Mucosa of gallbladder (tissue), 1 donor: ENCODE measurements around the gene HS3ST6. TPM values are rescaled to one million over a fixed set of nuclear protein-coding genes. Genes with fewer than 3 reads are reported as not detected.
"Not testable (repeated sequence)": the region's sequence is repeated elsewhere in the genome, so short reads cannot be mapped to it uniquely, and the experiment has no call there.

Experiments used
- DNase-seq: peaks from one replicate; pipeline ENCODE4 v3.0.0-alpha.2; 2020; ENCODE audit warnings: low spot score
- total RNA-seq: library from RNA; stranded (reverse); gene quantifications from one replicate; pipeline ENCODE4 v1.2.1, GENCODE V29; 2021
- donor health status: DM: no; HTN: no; CAD: no.

HS3ST6 gene
- total RNA-seq, 1 donor from 2014 or later = not detected

GRCh38 chr16:1946495-1947368 lies 28.5 kb upstream of the HS3ST6 start:
- no peak for DNase-seq

- DNase-seq = no peak
Measured at GRCh38 chr16:1945559-1946391, 27.6 kb upstream of the HS3ST6 start.

GRCh38 chr16:1944612-1945199 lies 26.5 kb upstream of the HS3ST6 start:
- DNase-seq = no peak

DNA sequence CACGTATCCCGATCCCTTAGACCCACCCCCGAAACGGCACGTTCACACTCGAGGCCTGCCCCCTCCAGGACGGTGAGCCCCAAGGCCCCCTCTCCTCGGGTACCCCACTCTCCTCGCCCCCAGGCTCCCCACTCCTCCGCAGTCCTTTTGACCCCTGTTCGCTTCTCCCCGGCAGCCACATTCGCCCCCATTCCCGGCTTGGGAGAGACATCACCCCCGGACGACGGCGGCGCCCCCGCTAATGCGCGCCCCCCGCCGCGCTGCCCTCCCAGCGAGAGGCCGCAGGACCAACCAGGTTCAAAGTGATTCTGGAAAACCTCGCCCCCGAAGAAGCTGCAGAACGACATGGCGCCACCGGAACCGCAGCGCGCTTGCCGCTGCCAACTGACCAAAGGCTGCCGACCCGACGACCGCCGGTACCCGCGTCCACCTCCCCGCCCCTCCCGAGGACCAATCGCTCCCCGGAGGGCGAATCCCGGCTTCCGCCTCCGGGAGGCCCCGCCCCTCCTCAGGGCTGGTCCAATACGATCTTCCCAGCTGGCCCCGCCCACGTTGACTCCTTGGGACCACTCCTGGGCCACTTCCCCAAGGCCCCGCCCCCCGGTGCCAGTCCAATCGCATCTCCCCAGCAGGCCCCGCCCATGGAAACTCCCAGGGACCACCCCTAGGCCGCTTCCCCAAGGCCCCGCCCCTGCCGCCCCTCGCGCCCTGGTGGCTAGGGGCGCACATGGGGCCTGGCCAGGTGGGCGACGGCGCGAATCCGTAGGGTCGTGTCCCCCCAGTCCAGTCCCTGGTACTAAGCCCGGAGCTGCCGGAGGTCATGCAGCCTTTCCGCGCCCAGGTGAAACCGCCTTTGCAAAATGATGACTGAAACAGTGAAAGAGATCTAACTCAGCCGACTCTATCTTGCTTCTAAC lies 24.9 kb upstream of the HS3ST6 start, which contains the start of gene MSRB1:
TSS of gene MSRB1 (minus strand) at position 390 of the 917 bp plus-strand sequence. CDS start at position 347, 43 bp downstream.
- peak; percentile 100 for DNase-seq

- no peak for DNase-seq
Measured at GRCh38 chr16:1942047-1942809, 24.0 kb upstream of the HS3ST6 start.

GRCh38 chr16:1941162-1942046 lies 23.2 kb upstream of the HS3ST6 start:
- no peak for DNase-seq

- no peak for DNase-seq
Measured at GRCh38 chr16:1940273-1941161, 22.3 kb upstream of the HS3ST6 start.

- not testable (repeated sequence) for DNase-seq
Measured at GRCh38 chr16:1939833-1940232, 21.6 kb upstream of the HS3ST6 start.

- DNase-seq = no peak
Measured at GRCh38 chr16:1938910-1939309, 20.7 kb upstream of the HS3ST6 start.

DNA sequence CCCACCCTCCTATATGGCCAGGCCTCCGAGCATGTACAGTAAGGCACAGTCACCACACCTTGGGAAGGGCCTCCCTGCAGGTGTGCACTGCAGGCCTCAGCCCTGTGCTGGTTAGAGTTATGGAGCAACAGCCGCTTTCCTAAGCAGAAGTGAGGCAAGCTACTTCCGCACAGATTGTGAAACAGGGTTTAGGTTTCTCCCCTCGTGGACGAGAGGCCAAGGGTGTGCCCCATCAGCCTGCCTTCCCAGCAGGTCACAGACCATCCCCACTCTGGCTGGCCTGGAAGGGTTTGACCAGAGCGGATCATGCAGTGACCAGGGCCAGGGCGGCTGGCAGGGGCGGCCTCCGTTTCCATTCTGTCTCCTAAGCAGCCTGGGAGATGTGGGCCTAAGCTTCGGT lies 20.1 kb upstream of the HS3ST6 start:
- DNase-seq = no peak

DNA sequence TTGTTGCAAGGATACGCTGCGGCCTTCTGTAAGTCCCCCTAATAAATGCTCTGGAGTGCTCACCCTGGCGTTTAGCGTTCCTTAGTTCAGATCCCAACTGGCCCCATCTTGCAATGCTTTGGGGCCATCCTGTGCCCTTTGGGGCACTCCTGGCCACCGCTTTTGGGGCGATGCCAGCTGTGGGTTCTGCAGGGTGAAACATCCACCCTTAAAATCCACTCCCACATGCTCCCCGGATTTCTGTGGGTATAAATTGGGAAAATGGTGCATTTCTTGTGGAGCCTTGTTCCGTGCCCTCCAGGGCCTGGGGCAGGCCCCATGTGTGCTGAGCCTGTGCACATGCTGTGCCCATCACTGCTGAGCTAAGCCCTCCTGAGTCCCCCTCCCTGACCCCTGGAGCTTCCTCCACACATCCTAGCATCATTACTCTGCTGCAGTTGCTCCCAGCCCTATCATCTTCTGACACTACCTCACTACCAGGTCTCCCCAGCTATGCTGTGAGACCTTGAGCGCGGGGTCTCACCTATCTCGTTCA lies 18.8 kb upstream of the HS3ST6 start:
- no peak for DNase-seq

DNA sequence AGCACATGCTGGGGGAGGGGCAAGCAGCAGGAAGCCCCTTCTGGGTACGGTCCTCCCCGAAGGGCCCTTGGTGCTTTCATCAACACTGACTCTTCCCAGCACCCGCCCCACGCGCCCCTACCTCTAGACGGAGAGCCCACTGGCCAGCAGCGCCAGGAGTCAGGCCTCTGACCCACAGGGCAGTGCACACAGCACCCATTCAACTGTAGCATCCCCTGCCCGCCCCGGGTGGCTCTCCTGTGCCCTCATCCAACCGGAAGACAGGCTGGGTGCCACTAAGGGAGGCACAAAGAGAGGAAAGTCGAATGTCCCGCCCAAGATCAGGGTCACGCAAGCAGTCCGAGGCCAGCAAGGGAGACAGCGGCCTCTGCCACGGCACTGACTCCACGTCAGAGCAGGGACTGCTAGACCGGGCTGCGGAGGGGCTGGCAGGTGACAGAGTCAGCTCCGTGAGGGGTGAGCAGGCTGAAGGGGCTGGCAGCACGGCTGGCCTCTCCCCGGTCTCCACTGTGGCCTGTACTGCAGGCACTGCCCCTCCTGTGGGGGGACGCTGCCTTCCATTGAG lies 15.0 kb upstream of the HS3ST6 start:
- DNase-seq = no peak

DNA sequence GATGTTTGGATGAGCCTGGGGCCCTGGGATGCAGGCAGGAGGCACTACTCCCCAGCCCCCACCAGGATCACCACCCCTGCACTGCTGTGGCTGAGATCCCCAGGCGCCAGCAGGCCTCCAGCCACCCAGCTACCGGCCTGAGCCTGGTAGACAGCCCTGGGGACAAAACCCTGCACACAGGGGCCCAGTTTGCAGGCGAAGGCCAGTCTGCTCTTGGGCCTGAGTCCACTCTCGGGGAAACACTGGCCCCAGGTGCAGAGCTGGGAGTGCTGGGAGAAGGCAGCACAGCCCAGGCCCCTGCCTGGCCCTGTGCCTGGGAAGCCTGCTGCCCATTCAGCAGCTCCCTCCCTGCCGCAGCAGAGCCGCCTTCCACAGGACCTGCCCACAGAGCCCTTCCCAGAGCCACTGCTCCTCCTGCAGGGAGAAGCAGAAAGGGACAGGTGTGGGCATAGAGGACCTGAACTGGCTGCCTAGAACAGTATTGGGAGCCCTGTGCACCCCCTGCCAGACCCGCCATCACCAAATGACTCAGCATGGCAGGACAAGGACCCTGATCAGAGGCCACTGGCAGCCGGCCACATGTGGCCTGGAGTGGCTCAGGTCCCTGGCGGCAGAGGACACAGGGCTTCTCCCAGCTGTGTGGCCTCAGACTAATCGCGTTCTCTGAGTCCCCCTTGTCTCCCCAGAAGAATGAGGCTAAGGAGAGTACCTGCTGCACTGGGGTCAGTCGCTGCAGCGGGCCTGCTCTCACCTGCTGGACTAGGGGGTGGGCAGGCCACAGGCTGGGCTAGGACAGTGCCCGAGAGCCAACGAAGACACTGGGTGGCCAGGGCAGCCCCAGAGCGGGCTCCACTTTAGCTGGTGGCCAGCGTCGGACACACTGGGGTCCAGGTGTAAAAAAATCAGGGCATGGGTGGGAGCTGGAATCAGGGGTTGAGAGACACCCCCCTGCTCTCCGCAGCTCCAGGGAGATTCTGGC lies 14.1 kb upstream of the HS3ST6 start:
- DNase-seq = no peak

DNA sequence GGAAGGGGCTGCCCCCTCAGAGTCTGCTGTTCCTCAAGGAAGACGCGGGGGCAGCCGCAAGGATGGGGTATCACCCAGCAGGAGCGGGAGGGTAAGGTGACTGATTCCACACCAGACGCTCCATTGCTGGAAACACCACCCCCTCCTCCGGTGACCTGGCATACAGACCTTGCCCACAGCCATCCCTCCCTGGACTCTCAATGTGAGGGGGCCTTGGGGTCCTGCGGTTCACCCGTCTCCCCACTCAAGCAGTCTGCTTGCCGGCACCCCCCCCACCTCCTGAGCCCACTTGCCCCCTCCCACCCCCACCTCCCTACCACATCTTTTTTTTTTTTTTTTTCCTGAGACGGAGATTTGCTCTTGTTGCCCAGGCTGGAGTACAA lies 12.1 kb upstream of the HS3ST6 start:
- no peak for DNase-seq

DNA sequence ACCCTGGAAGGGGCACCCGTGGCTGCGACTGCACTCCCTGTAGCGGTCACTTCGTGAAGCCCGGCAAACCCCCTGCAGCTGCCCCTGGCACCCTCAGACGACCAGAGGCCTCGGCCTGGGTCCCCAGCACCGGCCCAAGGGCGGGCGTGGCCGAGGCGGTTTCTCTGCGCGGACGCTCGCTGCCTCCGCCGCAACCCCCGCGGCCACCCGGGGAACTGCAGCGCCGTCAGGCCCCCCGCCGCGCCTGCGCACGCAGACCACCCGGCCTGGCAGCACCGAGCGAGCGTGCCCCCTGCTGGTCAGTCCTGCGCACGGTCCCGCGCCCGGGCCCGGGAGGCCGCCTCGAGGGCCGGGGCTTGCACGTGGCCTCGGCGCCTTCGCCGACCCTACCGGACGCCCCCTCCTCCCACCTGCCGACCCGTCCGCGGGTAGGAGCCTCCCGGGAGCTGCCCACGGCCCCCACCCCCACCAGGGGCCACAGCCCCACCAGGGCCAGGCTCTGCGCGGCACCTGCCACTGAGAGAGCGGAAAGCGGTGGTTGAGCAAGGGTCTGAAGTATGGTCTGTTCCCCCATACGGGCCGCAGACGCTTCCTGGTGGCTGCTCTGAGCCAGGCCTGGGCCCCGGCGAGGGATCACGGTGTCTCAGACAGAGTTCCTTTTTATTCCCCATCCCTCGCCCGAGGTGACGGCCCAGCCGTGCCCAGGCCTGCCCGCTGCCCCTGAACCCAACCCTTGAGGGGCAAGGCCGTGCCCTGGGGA lies 11.5 kb upstream of the HS3ST6 start:
- DNase-seq = peak; percentile 90

DNA sequence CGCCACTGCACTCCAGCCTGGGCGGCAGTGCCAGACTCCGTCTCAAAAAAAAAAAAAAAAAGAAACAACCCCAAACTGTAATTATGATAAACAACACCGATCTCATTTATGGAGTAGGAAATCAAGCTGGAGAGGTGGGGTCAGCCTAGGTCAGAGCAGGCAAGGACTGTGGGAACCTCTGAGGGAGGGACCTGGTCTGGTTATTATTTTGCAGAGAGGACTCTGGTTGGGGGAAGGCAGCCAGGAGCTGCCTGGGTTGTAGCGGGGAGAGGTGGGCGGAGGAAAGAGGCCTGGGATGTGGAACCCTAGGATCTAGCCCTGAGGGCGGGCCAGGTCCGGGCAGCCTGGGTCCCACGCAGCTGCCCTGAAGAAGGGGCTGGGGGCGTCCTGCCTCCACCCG lies 10.9 kb upstream of the HS3ST6 start:
- no peak for DNase-seq
